Colon (tissue), 2 donors: ENCODE measurements around the gene OR4F15.

Source experiments
- FAIRE-seq: peaks from 2 replicates; lab custom pipeline; 2012; peaks lifted over from hg19 to GRCh38; lab: Jason Lieb, UNC
- donor health status: control.
- donor health status: control.

The OR4F15 gene

GRCh38 chr15:101804375-101804774 is 7.6 kb upstream of the OR4F15 start:
- no peak for FAIRE-seq

DNA sequence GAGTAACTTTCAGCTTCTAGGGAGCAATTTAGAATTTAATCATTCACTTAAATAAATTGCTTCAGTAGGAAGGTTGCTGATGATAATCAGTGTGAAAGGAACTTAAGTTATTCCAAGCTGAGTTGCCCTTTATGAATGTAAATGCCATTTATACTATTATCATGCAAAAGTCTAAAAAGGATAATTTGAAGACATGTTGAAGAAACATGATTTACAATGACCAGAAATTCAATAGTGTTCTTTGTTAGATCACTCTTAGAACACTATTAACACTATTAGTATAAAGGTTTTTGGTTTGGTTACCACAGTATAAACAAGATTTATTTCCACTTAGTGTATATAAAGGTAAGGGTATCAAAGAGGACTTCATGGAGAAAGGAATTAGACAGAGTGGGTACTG is 7.1 kb upstream of the OR4F15 start:
- FAIRE-seq: no peak

DNA sequence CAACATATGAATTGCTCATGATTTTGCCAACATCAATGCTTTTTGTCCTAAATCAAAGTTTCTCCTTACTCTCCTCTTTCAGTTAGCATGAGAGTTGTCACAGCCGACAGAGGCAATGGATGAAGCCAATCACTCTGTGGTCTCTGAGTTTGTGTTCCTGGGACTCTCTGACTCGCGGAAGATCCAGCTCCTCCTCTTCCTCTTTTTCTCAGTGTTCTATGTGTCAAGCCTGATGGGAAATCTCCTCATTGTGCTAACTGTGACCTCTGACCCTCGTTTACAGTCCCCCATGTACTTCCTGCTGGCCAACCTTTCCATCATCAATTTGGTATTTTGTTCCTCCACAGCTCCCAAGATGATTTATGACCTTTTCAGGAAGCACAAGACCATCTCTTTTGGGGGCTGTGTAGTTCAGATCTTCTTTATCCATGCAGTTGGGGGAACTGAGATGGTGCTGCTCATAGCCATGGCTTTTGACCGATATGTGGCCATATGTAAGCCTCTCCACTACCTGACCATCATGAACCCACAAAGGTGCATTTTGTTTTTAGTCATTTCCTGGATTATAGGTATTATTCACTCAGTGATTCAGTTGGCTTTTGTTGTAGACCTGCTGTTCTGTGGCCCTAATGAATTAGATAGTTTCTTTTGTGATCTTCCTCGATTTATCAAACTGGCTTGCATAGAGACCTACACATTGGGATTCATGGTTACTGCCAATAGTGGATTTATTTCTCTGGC is 6.2 kb upstream of the OR4F15 start:
- FAIRE-seq: no peak

GRCh38 chr15:101807345-101807945 is 4.6 kb upstream of the OR4F15 start:
- no peak for FAIRE-seq

- no peak for FAIRE-seq
Measured at GRCh38 chr15:101808201-101808600, 3.8 kb upstream of the OR4F15 start.

- FAIRE-seq: no peak
Measured at GRCh38 chr15:101810456-101810855, 1.5 kb upstream of the OR4F15 start.

- no peak for FAIRE-seq
Measured at GRCh38 chr15:101810876-101811275, 1.1 kb upstream of the OR4F15 start.

- FAIRE-seq: no peak
Measured at GRCh38 chr15:101813803-101814534, 2.0 kb downstream of the OR4F15 start.

- FAIRE-seq: no peak
Measured at GRCh38 chr15:101820781-101821180, 8.8 kb downstream of the OR4F15 start.

DNA sequence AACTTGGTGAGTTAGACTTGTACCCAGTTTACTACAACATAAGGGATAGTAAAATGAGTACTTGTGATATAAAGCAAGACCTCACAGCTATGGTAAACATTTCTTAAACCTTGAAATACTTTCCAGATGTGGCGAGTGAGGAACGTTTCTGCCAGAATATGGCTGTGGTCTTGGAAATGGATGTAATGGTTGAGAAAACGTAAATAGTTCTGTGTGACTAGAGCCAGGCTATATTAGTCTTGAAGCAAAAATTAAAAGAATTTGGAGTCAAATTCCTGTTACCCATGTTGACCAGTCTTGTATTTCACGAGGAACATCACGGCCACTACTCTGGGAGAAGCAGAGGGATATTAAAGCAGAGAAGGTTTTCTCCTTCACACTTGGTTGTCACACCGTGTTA is 15.3 kb downstream of the OR4F15 start:
- no peak for FAIRE-seq

GRCh38 chr15:101828774-101829173 is 16.8 kb downstream of the OR4F15 start:
- FAIRE-seq: no peak

DNA sequence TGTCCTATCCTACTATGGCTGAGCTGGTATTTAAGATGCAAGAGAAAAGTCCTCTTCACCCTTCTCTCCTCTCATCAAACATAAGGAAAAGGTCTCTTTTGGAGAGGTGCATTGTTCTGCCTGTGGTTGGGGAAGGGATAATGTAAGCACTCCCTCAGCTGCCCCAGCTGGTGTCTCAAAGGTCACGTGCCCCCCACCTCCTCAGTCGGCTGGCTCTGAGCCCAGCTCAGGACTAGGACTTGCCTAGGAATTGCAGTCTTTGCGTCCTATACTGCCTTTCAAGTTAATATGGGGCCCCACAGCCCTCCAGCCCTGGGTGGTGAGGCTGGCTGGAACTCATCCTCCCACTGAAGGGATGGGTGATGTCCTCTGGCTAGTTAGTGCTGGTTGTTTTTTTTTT is 29.7 kb downstream of the OR4F15 start:
- FAIRE-seq: no peak

DNA sequence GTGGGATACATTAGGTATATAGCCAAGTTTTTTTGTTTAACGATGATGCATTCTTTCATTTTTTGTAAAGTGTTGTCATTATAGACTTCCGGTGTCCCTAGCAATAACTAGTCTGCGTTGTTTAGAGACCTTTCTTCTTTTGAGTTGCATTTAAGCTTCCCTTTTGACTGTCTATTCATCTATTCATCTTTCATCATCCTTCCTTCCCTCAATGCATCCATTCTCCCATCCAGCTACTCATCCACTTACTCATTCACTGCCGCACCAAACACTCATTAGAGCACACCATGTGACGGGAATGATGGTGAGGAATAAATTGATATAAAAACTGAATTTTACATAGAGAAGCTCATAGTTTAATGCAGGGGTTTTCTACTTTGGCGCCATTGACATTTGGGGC is 32.9 kb downstream of the OR4F15 start:
- no peak for FAIRE-seq

GRCh38 chr15:101852356-101852755 is 40.4 kb downstream of the OR4F15 start:
- FAIRE-seq: peak; percentile 89
